HEK293 (cell line): ENCODE data around the gene PTS.

Experiments used
- CTCF ChIP-seq: fragments of 450-650 bp; formaldehyde crosslinking; IDR thresholded peaks from 2 replicates; pipeline ENCODE4 v1.5.1; 2016; ENCODE audit warnings: missing biosample characterization, missing genetic modification characterization
- HOXD13 ChIP-seq: sonication (generic); formaldehyde crosslinking; IDR thresholded peaks from 2 replicates; pipeline ENCODE4 v1.8.0; 2022; ENCODE audit warnings: missing genetic modification reagents, borderline replicate concordance
- ZNF169 ChIP-seq: fragments of 450-650 bp; formaldehyde crosslinking; IDR thresholded peaks from 2 replicates; pipeline ENCODE4 v1.5.1; 2016; ENCODE audit warnings: missing biosample characterization, missing genetic modification characterization
- ZNF610 ChIP-seq: fragments of 450-650 bp; formaldehyde crosslinking; IDR thresholded peaks from 2 replicates; pipeline ENCODE4 v1.5.1; 2016; ENCODE audit warnings: missing biosample characterization, missing genetic modification characterization, borderline replicate concordance
- ZNF623 ChIP-seq: fragments of 450-650 bp; formaldehyde crosslinking; IDR thresholded peaks from 2 replicates; pipeline ENCODE4 v1.5.1; 2016; ENCODE audit warnings: missing biosample characterization, missing genetic modification characterization
- ZNF704 ChIP-seq: fragments of 450-650 bp; formaldehyde crosslinking; IDR thresholded peaks from 2 replicates; pipeline ENCODE4 v1.5.1; 2016; ENCODE audit warnings: missing biosample characterization, missing genetic modification characterization

- TF ChIP-seq HOXD13 (no peak), ZNF704 (tag by site-specific recombination) (no peak), CTCF (tag by site-specific recombination) (no peak), ZNF610 (no peak), ZNF623 (tag by site-specific recombination) (no peak), ZNF169 (tag by site-specific recombination) (no peak)
Measured at GRCh38 chr11:112228706-112229105, 2.5 kb downstream of the PTS start.
